Activated CD4-positive, alpha-beta T cell treated with anti-CD3 and anti-CD28 coated beads, Interleukin-2, amount 50 U/mL, for 1 hour (primary cell): ENCODE data around the gene USH2A.

Source experiments
- DNase-seq: peaks from one replicate; pipeline ENCODE4 v3.0.0-alpha.2; 2020

The USH2A gene, protein sequence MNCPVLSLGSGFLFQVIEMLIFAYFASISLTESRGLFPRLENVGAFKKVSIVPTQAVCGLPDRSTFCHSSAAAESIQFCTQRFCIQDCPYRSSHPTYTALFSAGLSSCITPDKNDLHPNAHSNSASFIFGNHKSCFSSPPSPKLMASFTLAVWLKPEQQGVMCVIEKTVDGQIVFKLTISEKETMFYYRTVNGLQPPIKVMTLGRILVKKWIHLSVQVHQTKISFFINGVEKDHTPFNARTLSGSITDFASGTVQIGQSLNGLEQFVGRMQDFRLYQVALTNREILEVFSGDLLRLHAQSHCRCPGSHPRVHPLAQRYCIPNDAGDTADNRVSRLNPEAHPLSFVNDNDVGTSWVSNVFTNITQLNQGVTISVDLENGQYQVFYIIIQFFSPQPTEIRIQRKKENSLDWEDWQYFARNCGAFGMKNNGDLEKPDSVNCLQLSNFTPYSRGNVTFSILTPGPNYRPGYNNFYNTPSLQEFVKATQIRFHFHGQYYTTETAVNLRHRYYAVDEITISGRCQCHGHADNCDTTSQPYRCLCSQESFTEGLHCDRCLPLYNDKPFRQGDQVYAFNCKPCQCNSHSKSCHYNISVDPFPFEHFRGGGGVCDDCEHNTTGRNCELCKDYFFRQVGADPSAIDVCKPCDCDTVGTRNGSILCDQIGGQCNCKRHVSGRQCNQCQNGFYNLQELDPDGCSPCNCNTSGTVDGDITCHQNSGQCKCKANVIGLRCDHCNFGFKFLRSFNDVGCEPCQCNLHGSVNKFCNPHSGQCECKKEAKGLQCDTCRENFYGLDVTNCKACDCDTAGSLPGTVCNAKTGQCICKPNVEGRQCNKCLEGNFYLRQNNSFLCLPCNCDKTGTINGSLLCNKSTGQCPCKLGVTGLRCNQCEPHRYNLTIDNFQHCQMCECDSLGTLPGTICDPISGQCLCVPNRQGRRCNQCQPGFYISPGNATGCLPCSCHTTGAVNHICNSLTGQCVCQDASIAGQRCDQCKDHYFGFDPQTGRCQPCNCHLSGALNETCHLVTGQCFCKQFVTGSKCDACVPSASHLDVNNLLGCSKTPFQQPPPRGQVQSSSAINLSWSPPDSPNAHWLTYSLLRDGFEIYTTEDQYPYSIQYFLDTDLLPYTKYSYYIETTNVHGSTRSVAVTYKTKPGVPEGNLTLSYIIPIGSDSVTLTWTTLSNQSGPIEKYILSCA (N-terminal part only)

DNA sequence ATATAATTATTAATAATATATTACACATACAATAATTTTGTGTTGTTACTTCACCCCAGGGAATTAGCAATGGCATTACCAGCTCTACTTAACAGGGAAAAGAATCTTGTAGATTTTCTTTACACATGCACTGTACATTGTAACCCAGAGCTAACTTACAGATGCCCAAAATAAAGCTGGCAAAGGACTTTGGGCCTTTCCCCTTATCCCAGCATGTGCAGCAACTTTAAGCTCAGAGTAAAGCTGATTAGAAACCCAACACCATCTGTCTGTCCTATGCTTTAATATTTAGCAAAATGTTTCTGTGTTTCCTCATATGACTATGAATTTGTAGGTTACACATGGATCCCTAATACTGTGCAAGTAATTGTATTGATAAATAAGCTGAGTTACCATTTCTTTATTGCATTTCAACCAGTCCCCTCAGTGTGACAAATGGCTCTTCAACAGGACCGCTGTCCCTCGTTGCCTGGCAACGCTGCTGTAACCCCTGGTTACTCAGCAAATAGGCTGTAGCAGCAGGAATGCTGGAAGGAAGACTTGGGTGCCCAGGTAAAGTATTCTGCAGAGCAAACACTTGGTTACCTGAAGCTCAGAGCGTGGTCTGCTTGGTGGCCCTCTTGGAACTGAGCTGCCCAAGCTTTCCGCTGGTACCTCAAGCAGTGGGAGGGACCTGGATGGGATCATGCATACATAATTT, at the start of gene USH2A:
TSS of gene USH2A (minus strand) at position 628 of the 700 bp plus-strand sequence. CDS start 1,112 bp downstream, outside the sequence.
- no peak for DNase-seq

DNA sequence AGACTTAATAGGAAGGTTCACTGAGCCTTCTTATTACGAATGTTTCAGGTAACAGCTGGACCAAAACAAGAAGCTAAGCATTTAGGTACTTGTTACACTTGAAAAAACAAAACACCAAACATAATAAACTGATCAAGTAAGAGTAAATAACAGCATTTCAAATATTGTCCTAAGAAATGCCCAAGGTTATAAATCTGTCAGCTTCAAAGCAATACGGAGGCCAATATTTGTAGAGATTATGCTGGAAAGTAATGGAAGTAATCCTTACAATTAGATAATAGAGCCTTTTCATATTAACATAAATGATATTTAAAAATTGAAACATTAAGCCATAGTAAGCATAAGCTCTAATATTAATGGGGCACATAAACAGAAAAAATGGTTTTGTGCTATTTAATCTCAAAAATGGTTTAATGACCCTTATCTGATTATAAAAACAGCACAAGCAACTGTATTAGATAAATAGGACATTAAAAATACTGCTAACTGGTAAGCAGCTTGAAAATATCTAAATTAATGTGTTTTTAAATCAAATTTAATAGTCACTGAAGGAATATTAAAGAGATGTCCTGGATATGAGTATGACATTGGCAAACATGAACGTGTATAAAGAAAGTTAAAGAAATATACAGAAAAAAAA, 43.0 kb upstream of the USH2A start:
- DNase-seq, result no peak

DNA sequence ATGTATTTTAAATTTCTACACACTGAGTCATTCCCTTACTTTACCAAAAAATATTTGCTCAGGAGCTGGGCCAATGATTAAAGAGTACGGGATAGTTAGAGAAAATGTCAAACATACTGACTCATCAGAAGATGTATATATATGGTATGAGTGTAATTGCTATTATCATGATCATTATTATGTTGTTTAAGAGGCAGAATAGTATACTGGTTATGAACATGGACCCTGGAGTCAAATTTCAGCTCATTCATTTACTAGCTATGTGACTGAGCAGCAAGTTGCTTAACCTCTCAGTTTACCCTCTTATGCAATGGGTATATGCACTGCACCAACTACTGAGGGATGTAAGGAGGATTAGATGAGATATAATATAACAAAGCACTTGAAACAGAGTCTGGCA, 41.2 kb upstream of the USH2A start:
- DNase-seq, result no peak

DNA sequence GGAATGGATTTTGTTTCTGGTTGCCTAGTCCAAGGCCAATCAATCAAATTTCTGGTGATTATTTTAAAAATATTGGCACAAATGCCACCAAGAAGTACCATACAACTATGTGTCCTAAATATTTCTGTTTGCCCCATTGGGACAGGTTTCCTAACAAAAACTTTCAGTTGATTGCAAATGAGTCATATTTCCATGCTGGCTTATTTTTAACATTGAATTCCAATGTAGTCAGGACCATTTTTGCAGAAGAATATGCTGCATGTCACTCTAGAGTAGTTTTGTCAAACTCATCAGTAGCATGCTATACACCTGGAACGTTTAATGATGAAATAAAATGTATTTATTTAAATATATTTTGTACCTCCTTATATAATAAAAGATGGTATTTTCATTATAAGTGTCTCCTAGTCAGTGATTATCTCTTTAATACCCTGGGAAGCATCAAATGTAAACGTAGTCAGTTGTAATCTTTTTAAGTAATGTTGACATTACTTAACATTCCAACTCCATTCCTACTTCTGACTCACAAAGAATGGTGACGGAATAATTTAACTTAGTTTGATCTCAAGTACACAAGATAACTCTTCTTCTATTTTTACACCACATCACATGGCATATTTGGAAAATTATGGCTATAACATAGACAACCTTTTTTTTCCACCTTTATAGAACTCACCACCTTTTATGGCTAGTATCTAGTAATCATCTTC, 39.0 kb upstream of the USH2A start:
- no peak for DNase-seq

DNA sequence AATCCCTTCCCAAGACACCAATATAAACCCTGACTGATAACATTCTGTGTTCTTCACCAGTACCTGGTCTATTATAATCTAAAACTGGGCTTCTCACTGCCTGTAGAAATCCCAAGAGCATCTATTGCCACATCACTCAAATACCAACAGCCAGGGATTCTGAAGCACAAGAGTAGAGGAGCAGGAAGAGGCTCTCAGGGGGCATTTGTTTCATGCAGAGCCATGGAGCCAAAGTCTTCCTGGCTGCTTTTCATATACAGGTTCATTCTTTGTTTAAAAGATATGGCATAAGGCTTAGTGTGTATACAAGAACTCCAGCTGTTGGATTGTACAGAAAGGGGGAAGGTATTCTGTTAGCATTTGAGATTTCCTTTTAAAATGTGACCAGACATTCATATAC, 38.2 kb upstream of the USH2A start:
- no peak for DNase-seq

DNA sequence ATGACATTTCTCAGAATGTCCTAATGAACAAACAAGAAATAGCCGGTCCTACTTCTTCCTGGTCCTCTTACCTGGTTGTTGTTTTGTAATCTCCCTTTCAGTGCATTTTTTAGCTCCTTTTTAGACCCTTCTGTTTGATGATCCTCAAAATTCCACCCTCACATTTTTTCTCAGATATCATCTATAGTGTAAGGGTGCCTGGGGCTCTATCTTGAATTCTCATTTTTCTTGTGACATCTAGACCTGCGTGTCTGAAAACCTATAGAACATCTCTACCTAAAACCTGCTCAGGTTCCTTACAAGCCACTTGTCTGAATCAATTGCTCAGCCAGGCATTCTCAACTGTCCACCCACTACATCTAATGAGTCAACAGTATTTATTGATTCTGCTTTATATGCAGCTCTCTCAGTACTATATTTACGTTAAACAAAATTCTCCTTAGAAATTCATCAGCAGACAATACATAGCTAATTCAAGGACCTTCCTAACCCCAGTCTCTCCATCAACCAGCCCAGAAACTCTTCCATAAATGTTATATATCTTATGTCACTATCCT, 36.5 kb upstream of the USH2A start:
- DNase-seq, result no peak

DNA sequence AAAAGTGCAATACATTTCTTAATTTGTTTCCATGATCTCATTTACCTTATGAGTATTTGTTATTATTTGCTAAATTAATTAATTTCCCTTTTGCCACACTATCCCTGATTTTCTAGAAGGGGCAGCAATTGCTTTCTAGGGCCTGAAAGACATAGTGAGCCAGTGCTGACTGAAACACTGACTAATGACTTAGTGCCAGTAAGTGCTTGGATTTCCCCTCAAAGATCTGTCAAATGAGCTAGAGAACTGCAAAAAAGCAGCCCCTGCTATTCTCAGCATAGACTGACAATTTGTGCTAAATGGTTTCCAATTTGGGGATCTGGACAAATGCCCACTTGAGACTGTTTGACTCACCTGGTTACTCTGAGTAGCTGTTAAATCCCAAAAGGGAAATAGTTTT, 35.6 kb upstream of the USH2A start:
- DNase-seq, result no peak

DNA sequence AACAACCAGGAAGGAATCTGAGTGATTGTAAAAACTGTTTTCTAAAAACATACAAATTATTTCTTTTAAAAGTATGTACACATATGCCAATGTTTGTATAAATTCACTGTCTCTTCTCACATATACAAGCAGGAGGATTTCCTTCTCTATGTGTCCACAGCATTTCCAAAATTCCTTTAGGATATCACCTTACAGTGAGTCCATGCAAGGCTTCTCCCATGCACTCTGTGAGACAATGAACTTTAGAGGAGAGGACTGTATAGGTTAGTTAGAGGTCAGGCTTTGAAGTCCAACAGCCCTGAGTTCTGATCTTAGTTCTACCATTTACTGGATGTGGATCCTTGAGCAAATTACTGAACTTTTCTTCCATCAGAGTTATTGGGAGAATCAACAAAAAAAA, 34.1 kb upstream of the USH2A start:
- no peak for DNase-seq

DNA sequence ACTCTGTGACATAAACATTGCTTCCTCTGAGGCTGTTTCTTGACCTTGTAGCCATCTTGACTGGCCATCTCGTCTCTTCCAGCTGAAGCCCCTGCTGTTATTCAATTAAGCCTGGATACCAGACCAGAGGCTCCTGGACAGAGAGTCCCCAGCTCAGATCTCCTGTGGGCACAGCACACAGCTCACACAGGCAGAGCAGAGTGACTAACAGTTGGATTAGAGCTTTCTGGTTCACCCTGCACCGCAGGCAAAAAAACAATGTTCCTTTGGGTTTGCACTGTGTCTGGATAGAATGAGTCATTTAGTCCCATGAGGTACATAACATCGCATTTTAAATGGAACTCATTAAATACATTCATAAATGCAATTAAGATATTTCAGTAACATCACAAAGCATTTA, 33.4 kb upstream of the USH2A start:
- no peak for DNase-seq

DNA sequence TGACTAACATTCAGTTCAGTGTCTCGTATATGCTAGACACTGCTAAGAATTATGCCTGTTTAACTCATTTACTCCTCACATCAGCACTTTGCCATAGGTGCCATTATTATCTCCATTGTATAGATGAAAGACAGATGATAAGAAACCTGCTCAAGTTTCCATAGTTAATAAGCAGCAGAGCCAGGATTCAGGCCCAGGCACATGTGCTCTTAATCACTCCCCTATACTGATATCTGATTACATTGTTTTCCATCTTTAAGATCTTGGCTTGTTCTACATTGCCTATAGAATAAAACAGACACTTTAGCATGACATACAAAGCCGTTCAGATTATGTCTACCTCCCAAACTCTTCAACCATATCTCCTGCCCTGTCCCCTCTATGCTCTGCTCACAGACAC, 30.5 kb upstream of the USH2A start:
- DNase-seq, result no peak

DNA sequence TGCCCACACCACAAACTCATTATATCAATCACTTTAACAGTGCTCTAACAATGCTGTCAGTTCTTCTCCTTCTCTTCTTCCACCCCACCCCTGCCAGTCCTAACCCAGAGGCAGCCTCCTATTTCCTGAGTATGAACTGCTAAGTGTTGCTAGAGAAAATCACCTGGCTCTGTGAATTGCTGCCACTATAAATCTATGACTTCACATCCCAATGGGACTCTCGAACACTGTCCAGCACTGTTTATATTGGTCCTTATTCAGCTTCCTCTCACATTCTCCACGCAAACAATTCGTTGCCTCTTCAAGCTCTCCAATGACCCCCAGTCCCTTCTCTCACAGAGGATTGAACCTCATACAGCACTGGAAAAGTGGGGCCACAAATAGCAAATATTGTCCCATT, 27.0 kb upstream of the USH2A start:
- no peak for DNase-seq

DNA sequence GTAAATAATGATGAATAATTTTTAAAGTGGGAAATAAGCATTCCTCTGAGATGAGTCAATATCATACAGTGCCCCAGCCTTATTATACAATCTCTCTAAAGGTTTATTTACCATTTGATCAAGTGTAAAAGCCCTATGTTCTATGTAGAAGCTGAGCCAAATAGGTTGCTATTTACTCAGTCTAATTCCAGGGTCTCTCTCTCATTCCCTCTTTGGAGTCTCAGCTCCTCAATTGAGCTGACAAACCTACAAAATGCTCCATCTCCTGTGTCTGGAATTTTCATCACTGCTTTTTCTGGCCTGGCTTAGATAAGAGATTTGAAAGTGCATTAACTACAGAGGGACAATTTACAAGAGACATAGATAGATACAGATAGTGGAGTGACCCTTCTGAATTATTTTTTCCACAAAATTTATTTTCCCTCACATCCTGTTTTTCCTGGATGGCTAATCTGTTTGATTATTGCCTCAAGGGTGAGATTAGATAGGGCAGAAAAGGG, 24.8 kb upstream of the USH2A start:
- no peak for DNase-seq

DNA sequence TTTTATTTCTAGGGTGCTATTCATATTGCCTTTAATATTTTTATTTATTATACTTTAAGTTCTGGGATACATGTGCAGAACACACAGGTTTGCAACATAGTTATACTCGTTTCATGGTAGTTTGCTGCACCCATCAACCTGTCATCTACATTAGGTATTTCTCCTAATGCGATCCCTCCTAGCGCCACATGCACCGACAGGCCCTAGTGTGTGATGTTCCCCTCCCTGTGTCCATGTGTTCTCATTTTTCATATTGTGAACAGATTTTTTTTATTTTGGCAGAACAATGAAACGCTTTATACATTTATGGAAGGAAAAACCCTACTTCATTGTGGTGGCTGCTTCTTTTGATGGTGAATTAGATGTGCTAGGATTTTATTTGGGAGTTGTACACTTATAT, 14.4 kb upstream of the USH2A start:
- DNase-seq, result no peak

DNA sequence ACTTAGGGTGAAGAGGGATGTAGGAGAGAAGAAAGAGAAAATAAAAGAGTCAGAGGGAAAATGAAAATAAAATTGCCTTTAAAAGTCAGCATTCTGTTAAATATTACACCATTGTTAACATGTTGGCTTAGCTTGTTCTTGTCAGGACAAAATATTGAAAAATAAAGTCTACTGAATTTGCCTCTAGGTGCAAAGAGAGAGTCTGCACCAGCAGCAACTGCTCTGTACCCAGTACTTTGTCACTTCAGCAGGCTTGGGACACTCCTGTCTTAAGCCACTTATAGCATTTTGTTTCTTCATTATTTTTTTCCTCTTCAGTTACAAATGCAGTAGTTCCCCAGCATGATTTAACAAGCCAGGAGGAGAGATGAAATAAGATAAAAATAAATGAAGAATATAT, 11.0 kb upstream of the USH2A start:
- DNase-seq, result no peak

DNA sequence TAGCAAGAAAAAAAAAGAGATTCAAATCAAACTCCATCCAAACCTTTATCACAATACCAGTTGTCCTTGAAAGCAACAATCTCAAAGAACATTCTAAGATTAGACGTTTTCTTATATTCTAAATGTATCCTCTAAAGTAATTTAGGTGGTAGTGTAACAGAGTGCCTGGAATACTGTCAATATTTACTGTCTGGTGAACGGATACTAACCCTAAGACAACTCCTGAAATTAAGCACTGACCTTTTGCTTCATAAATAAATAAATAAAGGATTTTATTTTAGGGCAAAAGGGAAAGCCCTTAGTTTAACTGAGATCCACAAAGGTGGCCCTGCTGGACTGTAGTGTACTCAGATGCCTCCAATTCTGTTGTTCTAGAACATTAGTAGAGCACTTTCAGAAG, 9.9 kb upstream of the USH2A start:
- DNase-seq, result no peak

DNA sequence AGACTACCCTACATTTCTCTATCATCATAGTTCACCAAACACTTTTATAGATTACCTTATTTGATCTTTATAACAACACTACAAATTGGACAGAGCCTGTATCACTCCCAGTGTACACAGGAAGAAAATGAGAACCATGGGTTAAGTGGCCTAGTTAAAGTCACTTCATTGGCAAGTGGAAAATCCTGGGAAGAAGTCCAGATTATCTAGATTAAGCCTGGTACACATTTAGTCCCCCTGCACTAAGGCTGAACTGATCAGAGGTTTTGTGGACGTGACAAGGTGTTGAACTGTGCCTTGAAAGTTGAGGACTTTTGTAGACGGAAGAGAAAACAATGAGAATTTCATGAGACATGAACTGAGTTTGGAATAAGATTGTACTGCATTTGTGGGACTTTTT, 7.5 kb upstream of the USH2A start:
- no peak for DNase-seq

DNA sequence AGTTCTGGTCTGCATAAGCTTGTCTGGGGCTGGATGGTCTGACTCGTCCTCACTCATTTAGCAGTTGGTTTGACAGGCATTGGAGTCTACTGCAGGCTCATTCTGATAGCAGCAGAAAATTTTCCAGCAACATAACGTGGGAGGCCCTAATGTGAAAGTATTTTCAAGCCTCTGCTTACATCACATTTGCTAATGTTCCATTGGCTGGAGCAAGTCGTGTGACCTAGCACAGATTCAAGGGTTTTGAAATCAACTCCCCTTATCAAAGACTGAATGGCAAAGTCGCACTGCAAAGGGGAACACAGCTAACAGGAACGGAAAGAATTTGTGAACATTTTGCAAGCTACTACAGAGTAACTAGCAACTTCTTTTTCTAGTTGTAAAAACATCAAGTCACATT, 2.3 kb upstream of the USH2A start:
- DNase-seq, result no peak

DNA sequence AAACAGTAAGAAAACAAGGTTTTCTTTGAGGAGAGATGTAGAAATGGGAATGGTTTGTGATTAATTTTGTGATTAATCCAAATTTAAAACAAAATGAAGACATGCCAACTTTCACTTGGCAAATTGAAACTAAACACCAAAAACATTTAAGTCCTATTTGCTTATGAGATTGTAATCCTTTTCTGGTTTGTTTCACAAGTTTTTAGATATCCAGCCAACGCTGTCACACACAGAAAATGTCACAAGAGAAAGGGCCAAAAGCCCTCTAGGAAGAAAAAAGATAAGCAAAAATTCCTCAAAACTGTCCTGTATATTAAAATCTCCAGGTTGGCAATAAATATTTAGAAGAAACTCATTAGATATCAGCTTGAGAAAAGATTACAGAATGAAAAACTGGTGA, 2.5 kb downstream of the USH2A start:
- no peak for DNase-seq

DNA sequence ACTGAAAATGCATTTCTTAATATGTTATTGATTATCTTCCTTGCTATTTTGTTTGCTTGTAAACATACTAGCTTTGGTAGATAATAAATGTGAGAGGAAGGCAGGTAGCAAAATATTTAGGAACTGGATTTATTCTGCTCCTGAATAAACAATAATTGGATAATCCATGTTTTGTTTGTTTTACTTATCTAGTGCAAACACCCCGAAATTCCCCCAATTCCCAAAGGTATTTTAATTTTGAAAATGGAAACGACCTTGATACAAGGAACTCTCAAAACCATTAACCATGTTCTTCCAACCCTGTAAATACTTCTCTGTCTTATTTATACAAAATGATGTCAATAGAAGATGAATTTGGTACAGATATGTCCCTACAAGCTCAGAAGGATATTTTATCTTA, 3.0 kb downstream of the USH2A start:
- DNase-seq, result no peak

DNA sequence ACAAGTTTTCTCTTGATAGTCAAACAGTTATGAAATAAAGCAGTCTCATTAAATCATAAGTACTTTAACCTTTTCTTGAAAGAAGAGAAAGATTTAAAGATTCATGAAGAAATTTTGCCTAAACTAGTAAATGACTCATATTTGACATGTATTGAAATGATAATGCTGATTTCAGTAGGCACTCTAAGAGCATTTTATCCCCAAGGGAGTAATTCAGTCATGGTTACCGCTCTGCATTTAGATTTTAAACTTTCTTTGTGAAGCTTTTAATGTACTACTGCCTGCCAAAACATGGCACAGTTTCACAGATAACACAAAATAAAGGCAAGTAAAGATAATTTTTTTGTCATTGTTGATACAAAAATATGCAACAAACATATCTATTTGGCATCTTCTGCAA, 6.8 kb downstream of the USH2A start:
- DNase-seq, result no peak

DNA sequence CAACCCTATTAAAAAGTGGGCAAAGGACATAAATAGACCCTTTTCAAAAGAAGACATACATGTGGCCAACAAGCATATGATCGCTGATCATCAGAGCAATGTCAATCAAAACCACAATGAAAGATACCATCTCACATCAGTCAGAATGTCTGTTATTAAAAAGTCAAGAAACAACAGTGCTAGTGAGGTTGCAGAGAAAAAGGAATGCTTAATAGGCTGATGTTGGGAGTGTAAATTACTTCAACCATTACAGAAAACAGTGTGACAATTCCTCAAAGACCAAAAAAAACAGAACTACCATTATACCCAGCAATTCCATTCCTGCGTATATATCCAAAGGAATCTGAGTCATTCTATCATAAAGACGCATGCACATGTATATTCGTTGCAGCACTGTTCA, 13.2 kb downstream of the USH2A start:
- DNase-seq, result no peak
